Raji (cell line): Measurements from ENCODE around the gene CENPC.
A peak's percentile ranks its signal among the peaks of the same experiment; 100 is the strongest.

ENCODE experiments used
- POLR2A ChIP-seq: IDR thresholded peaks from 2 replicates; pipeline ENCODE4 v1.6.1; 2011; ENCODE audit warnings: low read depth, low read length, control low read depth; ENCODE audit not compliant: insufficient read depth

CENPC gene, protein sequence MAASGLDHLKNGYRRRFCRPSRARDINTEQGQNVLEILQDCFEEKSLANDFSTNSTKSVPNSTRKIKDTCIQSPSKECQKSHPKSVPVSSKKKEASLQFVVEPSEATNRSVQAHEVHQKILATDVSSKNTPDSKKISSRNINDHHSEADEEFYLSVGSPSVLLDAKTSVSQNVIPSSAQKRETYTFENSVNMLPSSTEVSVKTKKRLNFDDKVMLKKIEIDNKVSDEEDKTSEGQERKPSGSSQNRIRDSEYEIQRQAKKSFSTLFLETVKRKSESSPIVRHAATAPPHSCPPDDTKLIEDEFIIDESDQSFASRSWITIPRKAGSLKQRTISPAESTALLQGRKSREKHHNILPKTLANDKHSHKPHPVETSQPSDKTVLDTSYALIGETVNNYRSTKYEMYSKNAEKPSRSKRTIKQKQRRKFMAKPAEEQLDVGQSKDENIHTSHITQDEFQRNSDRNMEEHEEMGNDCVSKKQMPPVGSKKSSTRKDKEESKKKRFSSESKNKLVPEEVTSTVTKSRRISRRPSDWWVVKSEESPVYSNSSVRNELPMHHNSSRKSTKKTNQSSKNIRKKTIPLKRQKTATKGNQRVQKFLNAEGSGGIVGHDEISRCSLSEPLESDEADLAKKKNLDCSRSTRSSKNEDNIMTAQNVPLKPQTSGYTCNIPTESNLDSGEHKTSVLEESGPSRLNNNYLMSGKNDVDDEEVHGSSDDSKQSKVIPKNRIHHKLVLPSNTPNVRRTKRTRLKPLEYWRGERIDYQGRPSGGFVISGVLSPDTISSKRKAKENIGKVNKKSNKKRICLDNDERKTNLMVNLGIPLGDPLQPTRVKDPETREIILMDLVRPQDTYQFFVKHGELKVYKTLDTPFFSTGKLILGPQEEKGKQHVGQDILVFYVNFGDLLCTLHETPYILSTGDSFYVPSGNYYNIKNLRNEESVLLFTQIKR

DNA sequence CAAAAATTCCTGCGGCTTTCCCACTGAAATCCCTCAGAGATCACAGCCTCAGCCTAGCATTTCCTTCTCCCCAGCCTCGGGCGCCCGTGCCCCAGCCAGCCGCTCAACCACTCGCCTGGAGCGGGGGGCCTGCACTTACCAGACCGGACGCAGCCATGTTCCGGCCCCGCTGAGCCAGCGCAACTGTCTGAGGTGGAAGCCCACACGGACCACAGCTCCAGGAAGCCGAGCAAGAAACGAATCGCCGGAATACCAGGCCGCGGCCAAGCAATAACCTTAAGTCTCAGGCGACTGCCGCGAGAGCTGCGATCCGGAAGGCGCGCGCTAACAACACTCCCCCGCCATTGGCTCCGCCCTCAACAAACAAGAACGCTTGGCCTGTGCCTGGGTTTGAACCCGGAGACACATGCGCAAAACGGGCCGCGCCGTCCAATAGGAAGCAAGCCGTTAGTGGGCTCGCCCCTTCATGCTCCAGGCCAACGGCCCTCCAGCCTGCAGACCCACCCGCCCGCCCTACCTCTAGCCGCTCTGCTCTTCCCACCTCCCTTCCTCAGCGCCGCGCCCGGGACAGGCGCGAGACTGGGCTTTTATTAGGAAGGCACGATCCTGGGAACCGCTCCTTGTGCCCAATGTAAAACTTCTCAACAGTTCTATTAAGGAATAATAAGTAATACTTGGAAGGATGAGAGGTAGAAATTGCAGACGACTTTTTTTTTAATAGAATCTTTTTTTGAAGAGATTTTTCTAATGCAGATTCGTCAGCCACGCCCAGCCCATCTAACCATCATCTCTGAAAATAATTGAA lies at the start of gene CENPC:
Gene CENPC (minus strand): TSS at position 305 of the 805 bp plus-strand sequence. CDS start 148 bp downstream, at position 157.
- peak; percentile 99 for TF ChIP-seq POLR2A

- no peak for TF ChIP-seq POLR2A
These were observed 48.5 kb upstream of the CENPC start for GRCh38 chr4:67593741-67594175.

- TF ChIP-seq POLR2A = no peak
These were observed 41.9 kb upstream of the CENPC start for GRCh38 chr4:67587156-67587555.

DNA sequence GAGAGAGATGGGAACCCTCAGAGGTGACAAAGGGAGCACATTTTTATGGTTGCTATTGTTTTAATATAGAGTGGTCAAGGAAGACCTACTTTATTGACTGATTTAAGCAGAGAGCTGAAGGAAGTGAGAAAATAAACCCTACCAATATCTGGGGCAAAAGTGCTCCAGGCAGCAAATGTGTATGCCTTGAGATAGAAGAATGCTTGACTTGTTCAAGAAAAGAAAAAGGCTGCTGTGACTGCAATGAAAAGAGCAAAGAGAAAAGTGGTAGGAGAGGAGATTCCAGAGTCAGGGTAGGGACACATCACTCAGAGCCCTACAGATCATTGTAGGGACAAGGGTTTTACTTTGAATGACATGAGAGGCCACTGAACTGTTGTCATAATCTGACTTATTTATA lies 39.2 kb upstream of the CENPC start:
- TF ChIP-seq POLR2A = no peak

DNA sequence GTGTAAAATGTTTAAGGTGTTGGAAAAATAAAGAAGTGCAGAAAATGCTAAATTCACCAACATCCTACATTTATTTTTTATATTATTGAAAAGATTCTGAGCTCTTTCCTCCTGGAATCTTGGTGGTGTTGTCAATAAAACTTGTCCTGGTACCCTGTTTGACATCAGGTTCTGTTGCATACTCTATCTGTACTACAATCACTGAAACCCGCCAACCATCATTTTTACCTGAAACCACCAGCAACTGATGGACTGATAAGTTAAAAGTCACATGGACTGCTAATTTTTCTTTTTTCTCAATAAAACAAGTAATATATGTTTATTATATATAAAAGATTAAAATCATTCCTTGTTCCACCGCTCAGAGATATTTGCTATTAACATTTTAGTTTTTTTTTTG lies 36.6 kb upstream of the CENPC start:
- TF ChIP-seq POLR2A = no peak

DNA sequence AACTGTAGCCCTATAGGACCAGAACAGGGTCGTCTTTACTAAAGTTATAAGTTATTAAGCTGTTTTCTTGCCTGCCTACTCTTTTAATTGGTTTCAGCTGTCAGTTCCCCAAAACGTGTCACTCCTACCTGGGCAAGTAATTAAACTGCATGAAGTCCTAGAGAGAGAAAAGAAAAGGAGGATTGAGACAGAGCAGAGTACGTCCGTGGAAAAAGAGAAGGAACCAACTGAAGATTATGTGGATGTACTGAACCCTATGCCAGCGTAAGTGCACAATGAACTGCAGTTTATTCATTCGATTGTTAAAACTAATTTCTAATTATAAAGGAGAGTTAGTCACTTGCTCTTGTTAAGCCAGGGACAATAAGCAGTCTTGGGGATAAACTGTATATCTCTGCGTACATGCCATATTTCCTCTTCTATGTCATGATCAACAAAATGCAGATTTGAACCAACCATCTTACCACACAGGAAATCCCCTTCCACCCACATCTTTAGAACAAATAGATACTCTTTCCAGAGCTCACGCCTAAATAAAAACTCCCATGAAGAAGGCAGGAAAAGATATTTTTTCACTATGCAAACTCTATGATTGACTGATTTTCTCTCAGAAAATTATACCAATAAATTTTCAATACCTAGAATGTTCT lies 36.0 kb upstream of the CENPC start:
- no peak for TF ChIP-seq POLR2A

DNA sequence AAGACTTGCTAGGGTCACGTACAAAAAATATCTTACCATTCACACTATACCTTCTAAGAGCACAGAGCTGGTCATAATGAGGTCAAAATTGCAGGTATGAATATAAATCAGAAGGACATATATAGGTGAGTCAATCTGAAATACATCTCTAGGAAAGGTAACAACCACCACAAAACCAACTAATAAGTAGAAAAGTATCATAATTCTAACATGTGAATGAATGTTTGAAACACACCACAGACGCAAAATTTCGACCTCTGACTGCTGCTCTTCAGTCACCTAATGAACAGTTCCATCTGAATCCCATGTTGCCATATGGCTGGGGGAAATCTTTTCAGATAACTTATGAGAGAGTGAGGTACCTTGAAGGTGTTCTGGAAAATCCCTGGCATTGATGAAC lies 35.3 kb upstream of the CENPC start:
- no peak for TF ChIP-seq POLR2A

DNA sequence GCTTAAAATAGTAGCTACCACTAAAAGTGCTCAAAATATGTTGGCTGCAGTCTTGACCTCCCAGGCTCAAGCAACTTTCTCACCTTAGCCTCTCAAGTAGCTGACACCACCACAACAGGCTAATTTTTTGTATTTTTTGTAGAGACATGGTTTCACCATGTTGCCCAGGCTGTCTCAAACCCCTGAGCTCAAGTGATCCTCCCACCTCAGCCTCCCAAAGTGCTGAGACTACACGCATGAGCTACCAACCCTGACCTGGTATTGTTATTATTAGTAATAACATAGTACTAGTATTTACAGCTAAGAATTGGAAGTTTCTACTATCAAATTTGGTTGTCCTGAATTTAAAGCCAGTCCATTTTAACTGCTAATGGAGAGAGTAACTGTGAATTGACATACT lies 31.2 kb upstream of the CENPC start:
- TF ChIP-seq POLR2A = no peak

GRCh38 chr4:67576059-67576466 lies 30.8 kb upstream of the CENPC start:
- no peak for TF ChIP-seq POLR2A

GRCh38 chr4:67575232-67576058 lies 30.1 kb upstream of the CENPC start:
- TF ChIP-seq POLR2A = no peak

DNA sequence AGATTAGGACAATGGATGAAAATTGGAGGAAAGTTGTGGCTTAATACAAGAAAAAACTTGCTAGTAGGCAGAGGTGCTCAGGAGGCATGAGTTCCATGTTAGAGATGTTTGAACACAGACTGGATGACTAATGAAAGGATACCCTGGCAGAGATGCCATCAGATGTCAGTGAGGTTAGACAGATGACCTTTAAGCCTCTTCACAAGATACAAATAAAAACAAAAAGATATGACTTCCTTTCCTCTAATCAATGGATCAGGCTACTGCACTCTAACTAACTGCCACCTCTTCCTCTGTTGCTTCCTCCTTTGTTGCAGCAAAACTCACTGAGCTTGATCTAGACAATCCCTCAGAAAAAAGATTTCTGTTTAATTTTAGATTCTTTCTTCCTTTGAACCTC lies 27.9 kb upstream of the CENPC start:
- TF ChIP-seq POLR2A = no peak

- TF ChIP-seq POLR2A = no peak
These were observed 26.7 kb upstream of the CENPC start for GRCh38 chr4:67571975-67572374.

GRCh38 chr4:67570537-67570936 lies 25.2 kb upstream of the CENPC start:
- no peak for TF ChIP-seq POLR2A

DNA sequence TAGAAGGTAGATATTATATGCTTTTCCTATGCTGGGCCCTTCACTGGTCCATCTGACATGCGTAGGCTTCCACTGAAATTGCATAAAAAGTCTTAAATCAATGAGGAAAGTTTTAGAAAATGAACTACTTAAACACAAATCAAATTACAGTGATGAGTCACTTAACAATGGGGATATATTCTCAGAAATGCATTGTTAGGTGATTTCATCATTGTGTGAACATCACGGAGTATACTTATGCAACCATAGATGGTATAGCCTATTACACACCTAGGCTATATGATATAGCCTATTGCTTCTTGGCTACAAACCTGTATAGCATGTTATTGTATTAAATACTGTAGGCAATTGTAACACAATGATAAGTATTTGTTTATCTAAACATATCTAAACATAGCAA lies 23.5 kb upstream of the CENPC start:
- no peak for TF ChIP-seq POLR2A
